ENCODE measurements around the gene TYK2. TPM values are rescaled to one million over a fixed set of nuclear protein-coding genes. Genes with fewer than 3 reads are reported as not detected.

The TYK2 gene
- total and polyA plus RNA-seq, 2 of the 13 experiments (the other 11 are each of a cell fraction or from before 2014, with no cell fraction given): 38.8 to 60.1 TPM

GRCh38 chr19:10403137-10404021 is 23.0 kb upstream of the TYK2 start, which contains the start of gene CDC37 (continued):
- TF ChIP-seq ZNF788 (CRISPR knock-in tag; IDR thresholded peaks at IDR 0.05; ENCODE audit: borderline replicate concordance) (peak; percentile 91), GATAD2A (CRISPR knock-in tag; IDR thresholded peaks at IDR 0.05) (0 out of 2 replicates have a peak, but pooled peaks have one; percentile 24), REST (IDR thresholded peaks at IDR 0.05; ENCODE audit: borderline replicate concordance in 1 of 2, low read depth in 1 of 2, low read length in 2 of 2) (0 out of 4 replicates have a peak, but pooled peaks of 1 of the 2 experiments have one; percentile 21), MXI1 (IDR thresholded peaks at IDR 0.05; ENCODE audit: borderline replicate concordance, low read depth, low read length) (peak; percentile 90; the same call in 2 of the 3 replicates), ZNF749 (CRISPR knock-in tag; IDR thresholded peaks at IDR 0.05; ENCODE audit: borderline replicate concordance) (peak; percentile 64; the same call in 1 of the 2 replicates), THAP9 (CRISPR knock-in tag; IDR thresholded peaks at IDR 0.05; ENCODE audit: borderline replicate concordance) (peak; percentile 49; the same call in 1 of the 2 replicates), MYC (CRISPR knock-in tag; IDR thresholded peaks at IDR 0.05; ENCODE audit: borderline replicate concordance) (peak; percentile 75; the same call in 1 of the 2 replicates), ZBTB42 (CRISPR knock-in tag; IDR thresholded peaks at IDR 0.05) (0 out of 2 replicates have a peak, but pooled peaks have one; percentile 38), ETS1 (CRISPR knock-in tag; IDR thresholded peaks at IDR 0.05) (peak; percentile 77; the same call in 1 of the 2 replicates), MTA3 (CRISPR knock-in tag; IDR thresholded peaks at IDR 0.05) (no peak), ATF1 (CRISPR knock-in tag; IDR thresholded peaks at IDR 0.05) (peak; percentile 88), AGO2 (optimal IDR thresholded peaks at IDR 0.05; ENCODE audit: low read depth, low read length) (peak; percentile 13), ZNF501 (CRISPR knock-in tag; IDR thresholded peaks at IDR 0.05) (peak; percentile 46; the same call in 1 of the 2 replicates), ZNF296 (CRISPR knock-in tag; conservative IDR thresholded peaks at IDR 0.05) (0 out of 2 replicates have a peak, but pooled peaks have one; percentile 53), MIER3 (CRISPR knock-in tag; IDR thresholded peaks at IDR 0.05; ENCODE audit: borderline replicate concordance) (no peak; the same call in 1 of the 2 replicates), ZNF263 (CRISPR knock-in tag; IDR thresholded peaks at IDR 0.05) (0 out of 2 replicates have a peak, but pooled peaks have one; percentile 25), FLYWCH1 (CRISPR knock-in tag; IDR thresholded peaks at IDR 0.05) (no peak), BRCA1 (CRISPR knock-in tag; IDR thresholded peaks at IDR 0.05) (0 out of 2 replicates have a peak, but pooled peaks have one; percentile 64), POLR2G (IDR thresholded peaks at IDR 0.05; ENCODE audit: low read depth, low read length) (peak; percentile 91), DR1 (CRISPR knock-in tag; IDR thresholded peaks at IDR 0.05) (0 out of 2 replicates have a peak, but pooled peaks have one; percentile 46), ZNF552 (CRISPR knock-in tag; IDR thresholded peaks at IDR 0.05; ENCODE audit: borderline replicate concordance) (no peak)
